ENCODE results near the gene SRPK3.

The SRPK3 gene

DNA sequence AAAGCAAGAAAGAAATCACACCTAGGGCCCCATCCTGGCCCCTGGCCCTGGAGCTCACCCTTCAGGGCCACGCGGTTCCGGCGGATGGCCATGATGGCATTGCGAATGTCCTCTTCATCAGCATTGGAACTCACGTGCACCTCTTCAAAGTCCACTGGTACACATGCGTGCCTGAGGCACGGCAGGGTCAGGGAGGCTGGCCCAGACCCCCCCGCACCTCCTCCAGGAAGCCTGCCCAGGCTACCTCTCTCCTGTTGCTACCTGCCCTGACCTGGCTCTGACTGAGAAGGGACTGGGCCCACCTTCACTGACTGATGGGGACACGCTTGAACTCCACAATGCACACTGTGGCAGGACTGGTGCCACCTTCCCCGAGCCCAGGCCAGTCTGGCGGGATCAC lies 8.8 kb downstream of the SRPK3 start:
- no peak for DNase-seq

DNA sequence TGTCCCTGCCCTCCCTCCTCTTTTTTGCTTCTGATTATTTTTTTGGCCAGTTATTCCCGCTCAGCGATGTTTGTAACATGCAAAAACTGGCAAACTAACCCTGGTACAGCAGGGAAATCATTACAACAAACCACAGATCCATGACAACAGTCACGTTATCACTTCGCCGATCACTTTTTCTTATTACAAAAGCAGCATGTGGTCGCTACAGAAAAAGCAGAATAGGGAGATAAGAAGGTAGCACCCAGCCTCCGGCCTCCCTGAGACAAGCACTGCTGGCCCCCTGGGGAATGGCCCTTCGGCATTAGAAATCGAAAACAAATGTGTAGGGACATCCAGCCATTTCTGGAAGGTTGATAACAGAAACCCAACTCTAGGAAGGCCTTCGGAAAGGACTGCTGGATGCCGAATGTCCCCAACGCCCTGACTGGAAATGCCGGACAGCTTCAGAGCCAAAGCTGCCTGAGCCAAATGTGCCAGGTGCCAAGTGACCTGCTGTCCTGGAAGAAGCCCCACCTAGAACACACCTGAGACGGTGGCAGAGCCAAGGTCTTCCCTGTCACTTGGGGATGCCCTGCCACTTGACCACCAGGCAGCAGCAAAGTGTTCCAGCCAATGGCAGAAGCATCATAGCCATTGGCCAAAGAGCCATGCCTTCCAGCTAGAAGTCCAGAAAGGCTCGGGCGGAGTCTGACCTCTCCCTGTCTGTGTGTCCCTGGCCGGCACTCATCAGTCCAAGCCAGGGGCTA lies 10.4 kb downstream of the SRPK3 start:
- no peak for DNase-seq

DNA sequence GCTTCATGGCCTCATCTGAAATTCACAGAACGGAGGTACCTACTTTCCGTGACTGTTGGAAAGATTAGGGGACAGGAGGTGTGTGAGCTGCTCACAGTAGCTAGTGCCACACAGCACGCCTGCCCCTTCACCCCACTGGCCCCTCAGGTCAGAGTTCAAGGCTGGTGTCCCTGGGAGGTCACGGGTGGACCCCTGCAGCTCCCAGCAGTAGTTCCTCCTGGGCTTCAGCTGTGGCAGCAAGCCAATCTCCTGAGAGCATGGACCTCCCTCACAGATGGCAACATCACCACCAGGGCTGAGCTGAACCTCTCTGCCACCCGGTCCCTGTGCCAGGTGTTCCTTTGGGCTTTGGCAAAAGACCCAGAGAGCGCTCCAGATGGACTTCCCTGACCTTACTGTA lies 11.5 kb downstream of the SRPK3 start:
- no peak for DNase-seq

DNA sequence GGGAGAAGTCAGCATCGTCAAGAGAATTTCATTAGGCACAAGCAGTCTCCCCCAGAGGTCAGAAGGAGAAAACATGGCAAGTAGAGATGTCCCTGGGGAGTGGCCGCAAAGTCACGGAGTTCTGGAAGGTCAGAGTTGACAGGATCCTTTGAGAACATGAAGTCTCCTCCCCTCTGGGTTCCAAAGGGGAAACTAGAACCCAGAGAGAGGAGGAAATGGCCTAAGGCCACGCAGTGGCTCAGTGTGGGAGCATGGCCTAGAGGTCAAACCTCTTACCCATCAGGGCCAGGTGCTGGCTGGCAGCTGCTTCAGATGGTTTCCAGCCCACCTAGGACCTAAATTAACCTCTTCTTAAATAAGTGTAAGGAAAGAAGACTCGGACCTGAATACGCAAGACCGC lies 12.4 kb downstream of the SRPK3 start:
- DNase-seq = no peak

DNA sequence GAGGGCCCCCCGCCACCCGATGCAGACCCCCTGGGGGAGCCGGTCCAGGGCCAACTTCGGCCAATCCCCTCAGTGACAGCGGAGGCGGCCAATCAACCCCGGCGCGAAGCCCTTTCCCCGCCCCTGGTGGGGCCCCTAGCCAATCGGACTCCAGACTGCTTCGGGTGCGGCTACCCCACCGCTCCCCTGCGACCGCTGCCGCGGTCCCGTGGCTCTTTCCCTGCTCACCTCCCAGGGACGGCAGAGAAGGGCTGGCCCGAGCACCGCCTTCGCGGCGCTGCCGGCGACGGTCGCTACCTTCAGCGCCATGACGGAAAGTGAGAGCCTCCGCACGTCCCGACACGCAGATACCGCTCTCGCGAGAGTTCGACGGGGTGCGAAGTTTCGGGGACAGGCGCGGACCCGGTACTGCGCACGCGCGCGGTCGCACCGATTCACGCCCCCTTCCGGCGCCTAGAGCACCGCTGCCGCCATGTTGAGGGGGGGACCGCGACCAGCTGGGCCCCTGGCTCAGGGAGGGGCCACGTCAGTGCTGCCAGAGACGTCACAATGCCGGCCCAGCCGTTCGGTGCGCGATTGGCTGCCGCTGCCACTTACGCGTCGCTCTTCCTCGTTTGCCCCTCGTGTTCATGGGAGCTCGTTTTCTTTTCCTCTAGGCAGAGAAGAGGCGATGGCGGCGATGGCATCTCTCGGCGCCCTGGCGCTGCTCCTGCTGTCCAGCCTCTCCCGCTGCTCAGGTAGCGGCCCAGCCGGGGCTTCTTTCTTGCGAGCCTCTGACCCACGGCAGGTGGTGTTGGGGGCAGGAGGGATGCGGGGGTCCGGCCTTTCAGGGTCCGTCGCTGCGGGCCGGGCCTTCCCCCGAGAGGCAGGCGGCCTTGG lies 13.4 kb downstream of the SRPK3 start, which contains the start of the genes IDH3G and SSR4:
Gene IDH3G, minus strand, starts transcription at position 358 of the 879 bp plus-strand sequence. Its CDS starts 49 bp downstream, at position 309.
Gene SSR4, plus strand, starts transcription at position 651 of the 879 bp plus-strand sequence. Its CDS starts 20 bp downstream, at position 671.
- peak; percentile 98 for DNase-seq

DNA sequence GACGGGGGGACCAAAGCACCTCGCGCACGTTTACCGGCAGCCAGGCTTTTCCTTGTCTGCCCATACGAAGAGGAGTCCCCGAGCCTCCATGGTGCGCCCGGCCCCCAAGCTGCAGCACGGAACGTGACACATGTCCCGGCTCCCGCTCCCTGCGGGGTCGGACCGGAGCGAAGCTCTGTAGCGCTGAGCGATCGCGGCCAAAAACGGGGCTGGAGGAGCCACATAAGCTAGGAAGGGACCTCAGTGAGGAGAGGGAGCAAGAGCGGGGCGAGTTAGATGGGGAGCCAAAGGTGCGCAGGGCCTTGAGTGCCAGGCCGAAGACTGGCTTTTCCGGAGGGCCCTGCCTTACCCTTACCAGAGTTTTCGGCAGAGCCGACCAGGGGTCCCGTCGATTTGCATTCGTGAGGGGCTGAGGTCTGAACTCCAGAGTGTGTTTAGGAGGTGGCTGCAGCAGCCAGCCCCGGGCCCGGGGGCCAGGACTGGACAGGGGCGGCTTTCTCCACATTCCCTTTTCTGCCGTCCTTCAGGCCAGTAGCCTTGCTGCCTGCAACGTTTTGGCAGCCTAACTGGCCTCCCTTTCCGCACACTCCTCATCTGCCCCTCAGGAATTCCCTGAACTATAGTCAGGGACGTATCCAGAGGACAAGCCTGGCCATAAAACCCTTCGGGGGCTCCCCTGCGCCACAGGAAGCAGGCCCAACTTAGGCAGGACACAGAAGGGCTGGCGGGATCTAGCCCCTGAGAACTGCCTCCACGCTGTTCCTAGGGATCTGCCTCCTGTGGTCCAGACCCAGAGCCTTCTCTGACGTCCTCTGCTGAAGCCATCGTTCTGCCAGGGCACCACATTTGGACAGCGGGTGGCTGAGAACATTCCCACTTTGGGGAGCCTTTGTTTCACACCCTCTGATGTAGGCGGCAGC lies 14.3 kb downstream of the SRPK3 start:
- DNase-seq = no peak

DNA sequence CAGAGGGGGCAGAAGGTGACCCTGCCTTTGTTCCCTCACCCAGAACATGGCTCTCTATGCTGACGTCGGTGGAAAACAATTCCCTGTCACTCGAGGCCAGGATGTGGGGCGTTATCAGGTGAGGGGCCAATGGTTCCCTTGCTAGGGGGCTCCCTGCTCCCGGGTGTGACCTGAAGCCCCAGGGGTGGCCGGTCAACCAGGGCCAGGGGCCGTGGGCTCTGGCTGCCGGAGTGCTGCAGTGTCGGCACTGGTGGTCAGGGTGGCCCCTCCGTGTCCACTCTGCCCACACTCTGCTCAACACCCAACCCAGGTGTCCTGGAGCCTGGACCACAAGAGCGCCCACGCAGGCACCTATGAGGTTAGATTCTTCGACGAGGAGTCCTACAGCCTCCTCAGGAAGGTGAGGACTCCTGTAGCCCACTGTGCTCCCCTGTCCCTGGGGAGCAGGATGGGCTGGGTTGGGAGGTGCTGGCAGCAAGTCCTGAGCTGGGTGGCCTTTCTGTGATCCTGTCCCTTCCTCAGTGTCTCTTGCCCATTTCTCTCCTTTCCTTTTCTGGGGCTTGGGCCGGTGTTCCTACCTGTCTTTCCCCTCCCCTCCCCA lies 16.7 kb downstream of the SRPK3 start:
- no peak for DNase-seq

DNA sequence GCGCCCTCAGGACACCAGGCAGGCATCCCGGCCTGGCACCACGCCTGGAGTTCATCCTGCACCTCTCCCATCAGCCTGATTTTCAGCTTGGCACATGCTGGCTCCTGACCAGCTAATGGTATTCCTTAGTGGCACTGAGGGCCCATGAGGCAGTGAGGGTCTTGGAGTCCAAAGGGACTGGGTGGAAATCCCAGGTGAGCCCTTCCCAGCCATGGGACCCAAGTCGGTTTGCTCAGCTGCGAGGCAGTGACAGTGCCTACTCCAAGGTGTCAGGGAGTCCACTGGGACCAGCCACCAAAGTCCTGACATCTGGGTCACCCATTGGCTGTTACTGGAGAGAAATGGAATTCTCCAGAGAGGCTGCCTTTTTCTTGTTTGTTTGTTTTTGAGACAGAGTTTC lies 18.5 kb downstream of the SRPK3 start:
- no peak for DNase-seq

DNA sequence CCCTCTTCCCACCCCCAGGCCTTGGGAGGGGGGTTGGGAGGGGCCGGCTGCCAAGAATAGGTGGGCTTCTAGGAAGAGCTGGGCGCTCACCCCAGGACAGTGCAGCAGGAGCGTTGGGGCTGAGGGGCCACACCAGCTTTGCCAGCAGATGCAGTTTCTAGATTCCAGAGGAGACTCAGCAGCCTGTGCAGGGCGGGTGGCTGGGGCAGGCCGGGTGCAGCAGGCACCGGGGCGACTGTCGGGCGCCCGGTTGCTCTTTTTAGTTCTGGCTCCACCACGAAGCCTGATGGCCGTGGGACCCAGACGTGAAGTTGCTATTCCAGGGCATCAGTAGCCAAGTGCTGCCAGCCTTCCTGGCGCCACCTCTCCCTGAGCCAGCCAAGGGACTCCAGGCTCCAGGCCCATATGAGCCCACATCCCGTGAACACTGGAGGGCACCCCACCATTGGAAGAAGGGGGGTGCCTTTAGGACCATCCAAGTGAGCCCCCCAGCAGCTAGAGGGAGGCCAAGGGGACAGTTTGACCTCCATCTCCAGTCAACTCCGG lies 19.4 kb downstream of the SRPK3 start:
- no peak for DNase-seq

DNA sequence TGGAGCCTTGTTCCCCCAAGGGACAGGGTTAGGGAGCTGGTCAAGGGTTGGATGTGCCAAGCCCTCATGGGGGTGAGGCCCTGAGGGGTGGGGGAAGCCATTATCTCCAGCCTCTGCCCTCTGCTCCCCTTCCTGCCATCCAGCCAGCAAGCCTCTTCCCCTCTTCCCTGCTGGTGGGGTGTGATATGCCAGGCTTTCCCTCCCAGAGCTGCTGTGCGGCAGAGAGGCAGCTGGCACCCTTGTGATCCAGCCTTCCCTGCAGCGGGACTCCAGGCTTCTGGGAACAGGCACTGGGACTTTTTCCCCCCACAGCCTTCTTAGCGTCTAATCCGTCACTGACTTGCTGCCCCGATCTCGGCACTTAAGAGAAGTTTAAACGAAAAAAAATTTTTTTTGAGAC lies 19.9 kb downstream of the SRPK3 start:
- DNase-seq = no peak

DNA sequence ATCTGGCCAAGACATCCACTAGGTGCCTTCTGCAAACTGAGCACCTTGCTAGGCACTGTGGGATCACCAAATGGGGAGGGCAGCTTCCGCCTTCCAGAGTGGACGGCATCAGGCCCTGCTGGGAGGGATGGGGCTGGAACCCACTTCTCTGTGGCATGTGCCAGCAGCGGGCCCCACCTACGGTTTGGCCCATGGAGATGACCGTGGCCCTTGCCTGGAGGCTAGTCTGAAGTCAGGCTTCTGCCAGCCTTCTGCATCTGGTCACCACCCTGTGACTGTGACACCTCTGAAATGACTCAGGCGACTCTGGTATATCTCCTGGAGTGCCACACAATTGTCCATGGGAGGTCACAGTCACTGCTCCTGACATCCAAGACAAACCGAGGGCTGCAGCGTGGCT lies 20.8 kb downstream of the SRPK3 start:
- no peak for DNase-seq

DNA sequence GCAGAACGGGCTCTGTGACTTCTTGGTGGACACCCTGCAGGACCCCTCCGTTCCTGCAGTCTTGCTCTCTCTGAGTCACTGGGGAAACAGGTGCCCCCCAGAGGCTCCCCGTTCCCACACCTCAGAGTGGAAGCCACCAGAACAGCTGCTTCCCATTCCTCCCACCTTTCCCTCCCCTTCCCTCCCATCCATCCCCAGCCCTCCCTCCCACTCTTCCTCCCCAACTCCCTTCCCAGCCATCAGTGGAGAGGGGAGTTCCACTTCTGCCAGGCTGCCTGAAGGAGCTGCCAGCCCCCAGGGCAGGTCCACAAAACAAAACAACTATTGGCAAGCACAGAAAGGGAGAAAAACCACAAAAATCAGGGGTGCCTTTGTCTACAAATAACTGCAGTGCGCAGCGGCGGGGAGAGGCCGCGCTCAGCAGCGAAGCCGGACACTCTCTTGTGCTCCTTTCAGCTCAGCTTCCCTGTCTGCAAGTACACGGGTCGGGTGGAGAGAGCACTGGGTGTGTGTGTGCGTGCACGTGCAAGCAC lies 21.7 kb downstream of the SRPK3 start:
- DNase-seq = no peak

DNA sequence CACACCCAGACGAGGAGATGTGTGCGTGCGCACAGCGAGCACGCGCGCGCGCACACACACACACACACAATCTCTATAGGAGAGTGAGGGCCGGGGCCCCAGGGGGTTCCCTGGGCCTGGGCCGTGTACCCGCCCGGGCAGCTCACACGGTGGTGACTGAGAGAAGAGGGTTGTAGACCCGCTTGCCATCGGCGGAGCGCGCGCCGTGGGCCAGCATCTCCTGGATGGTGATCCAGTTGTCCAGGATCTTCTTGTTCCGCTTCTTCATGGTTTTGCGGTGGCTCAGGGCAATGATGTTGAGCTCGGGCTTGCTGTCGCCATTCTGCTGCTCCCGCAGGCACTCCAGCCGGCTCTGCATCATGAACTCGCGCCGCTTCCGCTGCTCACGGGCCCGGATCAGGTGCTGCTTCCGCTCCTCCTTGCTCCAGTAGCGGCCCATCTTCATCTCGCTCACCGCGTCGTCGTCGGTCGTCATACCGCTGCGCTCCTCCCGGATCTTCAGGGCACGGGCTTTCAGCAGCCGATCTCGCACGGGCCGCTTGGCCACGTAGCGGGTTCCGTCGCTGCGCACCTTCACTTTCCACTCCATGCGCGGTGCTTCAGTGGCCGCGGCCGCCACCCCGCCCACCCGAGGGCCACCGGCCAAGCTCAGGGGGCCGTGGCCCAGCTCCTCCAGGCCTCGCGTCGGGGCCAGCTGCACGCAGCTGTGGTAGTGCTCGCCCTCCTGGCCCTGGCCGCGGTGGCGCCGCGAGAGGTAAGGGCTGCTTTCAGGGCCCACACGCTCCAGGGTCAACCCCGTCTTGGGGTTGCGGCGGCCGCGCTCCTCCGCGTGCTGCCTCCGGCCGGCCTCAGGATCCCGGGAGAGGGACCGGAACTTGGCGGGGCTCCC lies 22.6 kb downstream of the SRPK3 start:
- no peak for DNase-seq

DNA sequence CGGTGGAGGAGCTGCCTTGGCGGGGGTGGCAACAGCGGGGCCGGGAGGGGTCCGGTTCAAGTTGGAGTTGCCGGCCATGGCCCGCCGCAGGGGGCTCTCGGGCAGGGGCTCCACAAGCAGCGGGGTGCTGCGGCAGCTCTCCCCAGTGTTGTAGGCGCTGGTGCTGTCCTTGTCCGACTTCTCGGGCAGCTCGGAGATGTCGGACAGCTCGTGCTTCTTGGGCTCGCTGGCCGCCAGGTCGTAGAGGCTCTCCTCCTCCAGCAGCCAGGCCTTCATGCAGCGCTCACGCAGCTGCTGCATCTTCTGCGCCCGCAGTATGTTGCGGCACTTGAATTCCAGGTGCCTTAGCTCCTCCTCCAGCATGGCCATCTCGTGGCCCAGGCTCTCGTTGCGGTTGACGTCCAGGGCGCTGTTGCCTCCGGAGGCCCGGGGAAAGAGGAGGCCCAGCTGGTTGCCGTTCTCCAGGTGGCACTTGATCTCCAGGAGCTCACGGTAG lies 23.3 kb downstream of the SRPK3 start:
- DNase-seq = no peak

DNA sequence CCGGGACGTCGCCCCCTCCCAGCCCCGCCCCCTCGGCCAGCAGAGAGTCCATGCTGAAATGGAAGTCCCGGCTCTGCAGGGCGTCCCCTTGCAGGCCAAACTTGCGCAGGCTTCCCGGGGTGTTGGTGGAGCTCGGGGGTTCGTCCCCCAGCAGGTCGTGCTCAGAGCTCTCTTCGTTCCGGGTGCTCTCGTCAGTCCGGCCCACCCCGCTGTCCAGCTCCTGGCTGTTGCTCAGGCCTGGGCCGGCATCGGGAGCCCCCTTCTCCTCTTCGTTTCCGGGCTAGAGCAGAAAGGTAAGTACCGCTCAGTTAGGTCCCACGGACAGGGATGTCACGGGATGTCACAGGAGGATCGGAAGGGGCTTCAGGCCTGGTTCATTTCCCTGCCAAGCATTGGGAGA lies 23.8 kb downstream of the SRPK3 start:
- no peak for DNase-seq

DNA sequence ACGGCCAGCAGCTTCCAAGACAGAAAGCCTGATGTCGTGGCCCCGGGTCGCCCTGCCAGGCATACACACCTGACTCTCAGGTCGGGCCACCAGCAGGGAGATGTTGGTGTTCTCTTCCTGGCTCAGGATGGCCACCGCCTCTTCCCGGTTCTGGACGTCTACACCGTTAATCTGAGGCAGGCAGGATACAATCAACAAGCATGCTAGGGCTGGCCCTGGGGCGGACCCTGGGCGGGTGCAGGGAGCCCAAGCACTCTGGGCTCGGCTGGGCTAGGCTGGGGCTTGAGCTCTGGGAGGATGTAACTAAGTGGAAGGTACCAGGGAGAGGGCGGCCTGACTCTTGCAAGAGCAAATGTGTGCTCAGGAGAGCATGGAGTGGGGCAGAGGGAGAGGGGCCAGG lies 24.6 kb downstream of the SRPK3 start:
- no peak for DNase-seq

DNA sequence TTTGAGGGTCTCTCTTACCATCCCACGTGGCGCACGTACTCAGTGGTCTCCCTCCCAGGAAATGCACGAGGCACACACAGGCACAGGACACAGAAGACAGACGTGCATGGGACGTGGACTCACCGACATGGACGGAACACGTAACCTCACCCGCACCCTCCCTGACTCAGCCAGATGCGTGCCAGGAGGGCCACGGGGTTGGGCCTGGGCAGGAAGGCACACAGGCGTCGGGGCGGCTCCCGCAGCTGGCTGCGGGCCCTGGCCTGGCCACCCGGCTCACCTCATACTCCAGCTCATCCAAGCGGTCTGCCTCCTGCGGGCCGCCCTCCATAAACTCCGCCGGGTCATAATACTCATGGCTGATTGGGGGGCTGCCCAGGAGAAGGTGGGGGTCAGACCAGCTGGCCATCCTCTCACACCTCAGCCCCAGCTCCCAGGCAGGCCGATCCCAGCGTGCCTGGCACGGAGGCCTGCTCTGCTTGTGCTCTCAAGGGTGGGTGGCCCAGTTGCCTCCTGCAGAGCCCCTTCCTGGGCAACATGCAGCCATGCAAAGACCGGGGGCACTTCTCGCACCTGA lies 26.2 kb downstream of the SRPK3 start:
- no peak for DNase-seq

DNA sequence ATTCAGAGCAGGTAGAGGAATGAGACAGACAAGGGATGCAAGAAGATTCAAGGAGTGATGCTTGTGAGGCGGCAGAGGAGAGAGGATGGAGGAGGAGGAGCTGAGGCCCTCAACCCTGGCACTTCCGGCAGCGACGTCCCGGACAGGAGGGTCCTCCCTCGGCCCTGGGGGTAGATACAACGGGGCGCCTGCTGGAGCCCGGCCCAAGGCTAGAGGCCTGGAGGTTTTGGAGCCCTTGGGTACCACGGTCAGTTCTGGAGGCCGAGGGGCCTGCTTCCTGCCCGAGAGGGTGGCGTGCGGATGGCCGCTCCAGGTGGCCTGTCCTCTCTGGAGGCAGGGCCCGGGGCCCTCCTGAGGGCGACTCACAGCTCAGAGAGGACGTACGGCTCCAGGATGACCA lies 27.1 kb downstream of the SRPK3 start:
- no peak for DNase-seq

DNA sequence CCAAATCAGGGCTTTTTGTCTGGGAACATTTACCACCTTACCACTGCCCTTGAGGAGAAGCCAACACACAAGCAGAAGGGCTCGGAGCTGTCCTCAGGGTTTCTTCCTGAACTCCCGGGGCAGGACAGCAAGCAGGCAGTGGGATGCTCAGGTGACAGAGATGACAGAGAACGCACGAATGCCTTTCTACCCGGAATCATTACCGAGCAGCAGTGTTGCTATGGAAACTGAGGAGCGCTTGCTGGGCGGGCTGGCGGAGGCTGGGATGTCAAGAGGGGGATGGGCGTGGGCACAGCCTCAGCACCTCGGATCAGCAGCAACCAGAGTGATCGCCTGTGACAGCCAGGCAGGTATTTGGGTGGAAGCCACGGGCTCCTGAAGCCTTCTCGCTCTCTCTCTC lies 31.4 kb downstream of the SRPK3 start:
- DNase-seq = no peak

DNA sequence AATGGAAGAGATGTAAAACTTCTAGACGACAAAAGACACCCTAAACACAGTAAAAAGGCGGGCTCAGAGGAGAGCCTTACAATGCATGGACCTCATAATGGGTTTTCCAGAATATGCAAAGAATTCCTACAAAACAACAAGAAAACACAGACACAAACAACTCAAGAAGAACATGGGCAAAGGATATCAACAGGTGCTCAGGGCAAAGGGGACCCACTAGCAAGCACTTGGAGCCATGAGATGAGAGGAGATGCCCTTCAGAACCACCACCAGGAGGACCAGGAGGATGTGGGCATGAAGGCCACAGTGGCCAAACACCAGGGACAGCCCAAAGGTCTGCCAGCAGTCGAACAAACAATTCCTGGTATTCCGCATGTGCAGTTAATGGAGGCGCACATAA lies 32.3 kb downstream of the SRPK3 start:
- no peak for DNase-seq

Measured in DMS153 (cell line).